HG03095 (cell line): ENCODE data around the gene THSD7B.
"Not testable (repeated sequence)": the region's sequence is repeated elsewhere in the genome, so short reads cannot be mapped to it uniquely, and the experiment has no call there.

Source experiments
- ATAC-seq: cut with Tn5 transposase; IDR thresholded peaks from one replicate; pipeline ENCODE4 v1.9.1; 2021; ENCODE audit warnings: moderate library complexity; ENCODE audit not compliant: unreplicated experiment

The THSD7B gene

DNA sequence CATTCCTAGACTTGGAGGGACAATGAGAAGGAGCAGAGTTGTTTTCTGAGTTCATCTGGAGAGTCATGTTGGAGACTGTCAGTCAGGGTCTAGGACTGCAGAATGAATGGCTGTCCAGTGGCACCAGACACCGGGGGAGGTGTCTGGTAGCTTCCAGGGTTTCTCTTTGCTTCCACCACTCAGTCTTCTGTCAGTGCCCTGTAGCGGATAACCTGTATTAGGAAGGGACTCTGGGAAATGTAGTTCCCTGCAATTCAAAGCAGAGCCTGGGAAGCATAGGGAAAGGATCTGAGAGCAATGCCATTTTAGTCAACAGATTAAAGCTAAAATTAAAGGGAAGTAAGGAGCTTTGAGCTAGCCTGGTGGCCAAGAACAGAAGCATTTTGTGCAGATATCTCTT is 257.9 kb downstream of the THSD7B start:
- ATAC-seq, result no peak

DNA sequence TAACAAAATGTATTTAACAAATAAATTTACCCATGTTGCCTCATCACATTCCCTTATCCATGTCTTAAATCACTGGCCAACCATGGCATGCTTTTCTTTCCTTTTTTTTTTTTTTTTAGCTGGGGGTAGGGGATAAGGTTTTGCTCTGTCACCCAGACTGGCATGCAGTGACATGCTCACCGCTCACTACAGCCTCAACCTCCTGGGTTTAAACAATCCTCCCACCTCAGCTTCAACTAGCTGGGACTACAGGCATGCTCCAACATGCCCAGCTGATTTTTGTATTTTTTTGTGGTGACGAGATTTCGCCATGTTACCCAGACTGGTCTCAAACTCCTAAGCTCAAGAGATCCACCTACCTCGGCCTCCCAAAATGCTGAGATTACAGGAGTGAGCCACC is 266.4 kb downstream of the THSD7B start:
- no peak for ATAC-seq

DNA sequence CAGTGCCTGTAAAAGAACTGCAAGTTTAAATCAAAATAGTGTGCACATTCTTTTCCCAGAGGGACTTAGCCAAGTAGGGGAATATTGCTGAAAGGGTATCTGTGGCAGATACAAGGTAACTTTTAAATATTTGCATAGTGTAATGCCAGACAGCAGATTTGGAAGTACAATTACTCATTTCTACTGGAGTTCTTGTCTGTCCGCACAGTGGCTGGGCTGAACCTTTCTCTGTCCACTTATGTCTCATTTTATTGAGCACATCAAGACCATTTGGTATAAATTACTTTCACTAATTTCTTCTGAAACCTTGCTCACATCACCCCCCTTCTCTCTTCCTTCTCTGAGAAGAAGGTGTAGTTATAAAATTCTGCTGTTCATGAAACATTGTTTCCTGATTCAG is 271.3 kb downstream of the THSD7B start:
- ATAC-seq, result no peak

DNA sequence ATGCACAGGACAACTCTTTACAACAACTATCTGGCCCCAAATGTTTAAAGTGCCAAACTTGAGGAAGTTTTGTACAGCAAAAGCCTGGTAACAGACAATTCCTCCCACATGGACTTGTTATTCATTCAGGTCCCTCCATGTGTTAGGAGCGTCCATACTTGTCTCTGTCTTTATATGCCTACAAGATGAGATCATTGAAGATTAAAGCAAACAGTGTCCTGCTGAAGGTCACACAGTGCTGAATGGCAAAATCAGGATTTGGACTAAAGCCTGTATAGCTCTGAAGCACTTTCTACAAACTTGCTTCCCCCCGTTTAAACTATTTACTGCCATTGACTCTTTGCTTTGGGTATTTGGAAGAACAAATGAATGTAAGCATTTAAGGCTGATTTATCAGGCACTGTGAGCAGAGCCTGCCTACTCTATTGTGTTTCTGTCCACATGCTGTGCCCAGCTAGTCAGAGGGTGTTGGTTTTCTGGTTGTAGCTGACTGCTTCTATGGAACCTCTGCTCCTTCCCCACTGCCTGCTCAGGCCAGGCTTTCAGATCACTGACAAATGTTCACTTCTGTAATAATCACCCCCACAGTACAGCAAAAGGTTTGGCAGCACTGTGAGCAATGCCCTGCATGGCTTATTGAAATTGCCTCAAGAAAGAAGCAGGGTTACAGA is 274.3 kb downstream of the THSD7B start:
- ATAC-seq, result no peak

DNA sequence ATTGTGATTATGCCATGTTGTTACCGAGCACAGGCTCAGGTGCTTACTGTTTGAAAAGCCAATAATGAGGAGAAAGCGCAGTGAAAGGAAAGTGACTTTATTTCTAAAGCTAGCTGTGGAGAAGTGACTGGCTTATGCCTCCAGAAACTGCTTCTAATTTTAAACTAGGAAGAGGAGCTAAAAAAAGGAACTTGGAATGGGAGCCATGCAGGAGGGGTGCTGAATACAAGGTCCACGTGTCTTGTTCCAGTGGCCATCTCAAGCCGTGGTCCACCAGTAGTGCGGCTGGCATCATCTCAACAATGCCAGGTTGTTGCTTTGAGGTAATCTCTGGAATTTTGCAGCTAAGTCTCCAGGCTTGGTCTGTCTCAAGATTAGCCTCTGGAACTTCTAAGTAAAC is 282.0 kb downstream of the THSD7B start:
- no peak for ATAC-seq

DNA sequence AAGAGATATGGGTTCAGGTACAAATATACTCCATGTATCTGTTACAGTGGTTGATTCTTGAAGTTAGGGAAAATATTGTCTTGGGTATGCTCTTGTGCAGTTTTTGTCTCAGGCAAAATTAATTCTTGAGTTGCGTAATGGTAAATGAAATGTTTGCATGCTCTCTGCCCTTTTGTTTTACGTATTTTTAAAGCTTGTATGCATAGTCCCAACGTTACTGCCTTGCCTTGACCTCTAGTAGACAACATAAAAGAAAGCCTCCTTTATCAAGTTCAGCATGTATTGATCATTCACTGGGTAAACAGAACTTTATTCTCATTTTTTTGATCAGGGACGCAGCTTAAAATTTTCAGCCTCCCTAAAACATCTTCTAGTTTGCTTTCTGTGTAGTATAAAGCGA is 283.1 kb downstream of the THSD7B start:
- ATAC-seq, result no peak

DNA sequence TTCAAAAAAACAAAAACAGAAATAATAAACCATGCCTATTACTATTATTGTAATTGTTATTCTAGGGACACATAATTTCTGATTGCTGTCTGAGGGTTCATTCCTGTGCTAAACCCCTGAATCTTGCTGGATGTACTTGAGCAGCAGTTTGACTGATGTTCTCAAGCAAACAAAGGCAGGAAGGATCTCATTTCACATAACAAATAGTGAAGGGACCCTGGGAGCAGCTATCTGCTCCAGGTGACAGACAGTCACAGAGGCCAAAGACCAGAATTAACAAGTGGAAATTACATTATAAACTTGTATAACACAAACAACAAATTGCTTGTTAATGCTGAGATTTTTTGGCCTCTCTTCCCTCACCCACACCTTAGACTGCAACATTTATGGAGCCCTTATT is 284.2 kb downstream of the THSD7B start:
- no peak for ATAC-seq

DNA sequence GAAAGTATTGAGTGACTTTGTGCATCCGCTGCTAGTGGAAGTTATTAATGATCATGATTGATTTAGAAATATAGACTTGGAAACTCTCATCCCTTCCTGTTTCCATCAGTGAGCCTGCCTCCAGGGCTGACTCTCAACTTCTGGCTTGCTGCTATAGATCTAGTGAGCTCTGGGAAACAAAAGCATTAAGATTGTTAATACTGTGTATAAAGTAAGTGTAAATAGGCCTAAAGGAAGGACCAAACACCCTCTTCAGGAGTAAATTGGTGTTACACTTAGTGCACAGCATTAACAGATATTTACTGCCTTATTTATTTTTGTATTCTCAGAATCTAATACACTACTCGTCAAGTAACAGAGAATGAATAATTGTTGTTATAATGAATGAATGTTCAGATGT is 285.6 kb downstream of the THSD7B start:
- ATAC-seq, result no peak

DNA sequence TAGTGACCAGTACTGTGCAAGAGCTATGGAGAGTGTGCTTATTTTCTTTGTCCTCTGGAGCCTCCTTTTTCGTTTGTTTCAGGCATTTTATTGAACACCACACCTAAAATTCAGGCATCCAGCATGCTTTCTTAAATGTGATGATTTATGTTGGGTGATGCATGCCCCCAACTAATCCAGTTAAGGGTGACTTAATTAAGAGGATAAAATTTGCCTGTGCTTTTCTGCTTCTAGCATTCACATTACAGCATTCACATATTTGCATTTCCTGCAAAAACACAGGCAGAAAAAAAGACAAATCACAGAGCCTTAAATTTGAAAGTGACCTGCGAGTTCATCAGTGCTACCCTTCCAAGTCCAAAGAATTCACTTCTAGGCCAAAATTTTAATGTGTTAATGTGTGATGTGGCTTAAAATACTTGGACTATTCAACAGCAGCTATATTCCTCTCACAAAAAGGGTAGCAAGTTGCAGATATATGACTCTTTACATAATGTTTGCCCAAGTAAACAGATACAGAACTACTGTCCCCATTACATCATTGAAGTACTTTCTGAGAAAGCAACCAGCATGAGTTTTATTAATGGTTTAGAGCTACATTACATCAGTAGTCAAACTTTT is 286.5 kb downstream of the THSD7B start:
- ATAC-seq, result no peak

DNA sequence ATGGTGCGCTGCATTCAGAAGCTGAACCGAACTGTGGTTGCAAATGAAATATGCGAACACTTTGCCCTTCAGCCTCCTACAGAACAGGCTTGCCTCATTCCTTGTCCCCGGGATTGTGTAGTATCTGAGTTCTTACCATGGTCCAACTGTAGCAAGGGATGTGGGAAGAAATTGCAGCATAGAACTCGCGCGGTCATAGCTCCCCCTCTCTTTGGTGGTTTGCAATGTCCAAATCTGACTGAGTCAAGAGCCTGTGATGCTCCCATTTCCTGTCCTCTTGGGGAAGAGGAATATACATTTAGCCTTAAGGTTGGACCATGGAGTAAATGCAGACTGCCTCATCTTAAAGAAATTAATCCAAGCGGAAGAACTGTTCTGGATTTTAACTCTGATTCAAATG is 291.4 kb downstream of the THSD7B start:
- no peak for ATAC-seq

DNA sequence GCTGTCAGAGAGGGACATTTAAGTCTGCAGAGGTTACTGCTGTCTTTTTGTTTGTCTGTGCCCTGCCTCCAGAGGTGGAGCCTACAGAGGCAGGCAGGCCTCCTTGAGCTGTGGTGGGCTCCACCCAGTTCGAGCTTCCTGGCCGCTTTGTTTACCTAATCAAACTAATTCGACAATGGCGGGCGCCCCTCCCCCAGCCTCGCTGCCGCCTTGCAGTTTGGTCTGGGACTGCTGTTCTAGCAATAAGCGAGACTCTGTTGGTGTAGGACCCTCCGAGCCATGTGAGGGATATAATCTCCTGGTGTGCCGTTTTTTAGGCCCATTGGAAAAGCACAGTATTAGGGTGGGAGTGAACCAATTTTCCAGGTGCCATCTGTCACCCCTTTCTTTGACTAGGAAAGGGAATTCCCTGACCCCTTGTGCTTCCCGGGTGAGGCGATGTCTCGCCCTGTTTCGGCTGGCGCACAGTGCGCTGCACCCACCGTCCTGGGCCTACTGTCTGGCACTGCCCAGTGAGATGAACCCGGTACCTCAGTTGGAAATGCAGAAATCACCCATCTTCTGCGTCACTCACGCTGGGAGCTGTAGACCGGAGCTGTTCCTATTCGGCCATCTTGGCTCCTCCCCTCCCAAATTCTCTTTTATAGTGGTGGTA is 310.9 kb downstream of the THSD7B start:
- ATAC-seq, result not testable (repeated sequence)

DNA sequence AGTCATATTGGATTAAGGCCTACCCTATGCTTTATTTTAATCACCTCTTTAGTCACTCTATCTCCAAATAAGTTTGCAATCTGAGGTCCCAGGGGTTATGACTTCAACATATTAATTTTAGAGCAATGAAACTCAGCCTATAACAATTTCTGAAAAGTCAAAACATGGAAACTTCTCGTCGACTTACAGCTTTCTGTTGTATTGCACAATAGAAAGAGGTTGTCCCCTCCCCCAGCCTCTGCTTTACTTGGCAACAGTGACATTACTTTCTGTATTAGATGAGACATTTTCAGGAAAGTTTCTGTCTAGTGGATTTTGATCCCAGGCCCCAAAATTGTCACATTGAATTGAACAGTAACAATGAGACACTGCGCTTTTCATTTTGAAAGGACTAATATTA is 326.4 kb downstream of the THSD7B start:
- ATAC-seq, result no peak

DNA sequence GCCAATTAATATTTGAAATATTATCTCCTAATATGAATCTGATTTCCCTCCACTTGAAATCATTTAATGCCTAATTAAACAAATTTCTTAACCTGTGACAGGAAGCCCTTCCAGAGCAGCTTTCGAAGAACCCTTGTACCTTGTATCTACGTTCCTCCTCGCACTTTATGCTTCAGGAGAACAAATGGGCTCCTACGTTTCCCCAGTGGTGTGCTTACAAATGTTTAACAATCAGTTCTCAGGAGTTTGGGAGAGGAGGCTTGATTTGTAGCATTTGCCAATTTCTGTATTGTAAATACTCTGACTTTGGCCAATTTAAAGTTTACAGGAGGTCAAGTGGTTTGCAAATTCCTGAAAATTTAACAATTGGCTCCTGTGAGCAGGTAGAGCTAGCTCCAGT is 327.8 kb downstream of the THSD7B start:
- ATAC-seq, result no peak

DNA sequence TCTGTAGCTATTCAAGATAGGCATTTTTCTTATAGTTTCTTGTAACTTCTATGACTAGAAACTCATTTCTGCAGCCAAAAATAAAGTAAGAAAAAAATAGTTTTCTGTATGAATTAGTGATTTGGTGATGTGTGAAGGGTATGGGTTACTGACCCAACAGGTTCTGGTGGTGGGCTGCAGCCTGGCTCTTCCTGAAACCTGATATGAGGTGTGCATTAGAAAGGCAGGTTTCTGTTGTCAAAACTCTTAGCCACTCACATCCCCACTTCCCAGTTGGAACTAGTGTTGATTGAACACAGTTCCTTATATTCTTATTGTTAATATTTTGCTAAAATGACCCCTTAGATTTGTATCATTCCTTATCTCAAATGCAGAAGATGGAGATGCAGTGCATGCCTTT is 330.8 kb downstream of the THSD7B start:
- no peak for ATAC-seq

DNA sequence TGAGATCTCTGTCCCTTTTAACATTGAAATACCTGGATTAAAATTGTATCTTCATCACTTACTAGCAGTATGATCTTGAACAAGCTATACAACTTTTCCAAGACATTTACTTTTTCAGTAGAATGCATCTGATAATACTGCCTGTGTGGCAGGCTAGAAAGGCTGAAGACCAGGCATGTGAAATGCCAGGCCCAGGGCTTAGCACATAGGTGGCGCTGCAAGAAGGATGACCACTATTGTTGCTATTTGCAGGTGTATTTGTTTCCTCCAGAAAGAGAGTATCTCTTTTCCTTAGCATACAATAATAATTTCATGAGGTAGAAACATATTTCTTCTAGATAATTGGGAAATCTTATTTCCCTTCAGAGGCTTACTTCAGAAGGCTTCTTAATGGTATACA is 331.3 kb downstream of the THSD7B start:
- ATAC-seq, result no peak

DNA sequence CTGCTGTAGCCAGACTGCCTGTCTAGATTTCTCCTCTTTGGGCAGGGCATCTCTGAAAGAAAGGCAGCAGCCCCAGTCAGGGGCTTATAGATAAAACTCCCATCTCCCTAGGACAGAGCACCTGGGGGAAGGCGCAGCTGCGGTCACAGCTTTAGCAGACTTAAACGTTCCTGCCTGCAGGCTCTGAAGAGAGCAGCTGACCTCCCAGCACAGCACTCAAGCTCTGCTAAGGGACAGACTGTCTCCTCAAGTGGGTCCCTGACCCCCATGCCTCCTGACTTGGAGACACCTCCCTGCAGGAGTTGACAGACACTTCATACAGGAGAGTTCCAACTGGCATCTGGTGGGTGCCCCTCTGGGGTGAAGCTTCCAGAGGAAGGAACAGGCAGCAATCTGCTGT is 336.5 kb downstream of the THSD7B start:
- ATAC-seq, result not testable (repeated sequence)

DNA sequence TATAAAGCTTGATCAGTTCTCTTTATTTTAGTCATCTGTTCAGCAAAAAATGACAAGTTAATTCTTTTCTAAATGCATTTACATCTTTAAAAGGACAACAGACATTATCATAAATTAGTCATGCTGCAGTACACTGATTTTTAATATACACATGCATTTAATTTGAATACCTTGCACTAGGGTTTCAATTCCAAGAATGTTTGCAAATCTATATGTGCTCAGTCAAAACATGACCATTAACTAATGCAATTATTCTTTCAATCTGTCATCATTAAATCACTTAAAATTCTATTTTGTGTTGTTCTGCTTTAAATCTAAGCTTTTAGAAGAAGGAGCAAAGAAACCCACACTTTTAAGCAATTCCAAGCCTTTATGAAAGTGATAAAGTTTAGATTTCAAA is 342.6 kb downstream of the THSD7B start:
- no peak for ATAC-seq

DNA sequence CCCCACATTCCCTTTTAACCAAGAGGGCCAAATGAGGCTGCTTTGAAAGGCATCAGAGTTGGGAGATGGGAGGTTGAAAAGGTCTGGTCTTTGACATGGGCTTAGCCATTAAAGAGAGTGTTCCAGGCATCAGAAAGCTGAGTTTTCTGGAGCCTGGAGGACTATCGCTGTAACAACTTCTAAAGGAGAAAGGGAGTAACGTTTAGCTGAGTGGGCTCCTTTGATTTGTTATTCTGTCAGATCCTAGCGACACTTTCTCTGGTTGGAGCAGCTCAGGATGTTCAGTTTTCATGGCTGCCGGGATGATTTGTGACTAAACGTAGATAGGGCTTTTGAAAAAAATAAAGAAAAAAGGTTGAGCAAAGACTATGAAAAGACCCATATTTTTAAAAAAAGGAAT is 346.6 kb downstream of the THSD7B start:
- no peak for ATAC-seq

DNA sequence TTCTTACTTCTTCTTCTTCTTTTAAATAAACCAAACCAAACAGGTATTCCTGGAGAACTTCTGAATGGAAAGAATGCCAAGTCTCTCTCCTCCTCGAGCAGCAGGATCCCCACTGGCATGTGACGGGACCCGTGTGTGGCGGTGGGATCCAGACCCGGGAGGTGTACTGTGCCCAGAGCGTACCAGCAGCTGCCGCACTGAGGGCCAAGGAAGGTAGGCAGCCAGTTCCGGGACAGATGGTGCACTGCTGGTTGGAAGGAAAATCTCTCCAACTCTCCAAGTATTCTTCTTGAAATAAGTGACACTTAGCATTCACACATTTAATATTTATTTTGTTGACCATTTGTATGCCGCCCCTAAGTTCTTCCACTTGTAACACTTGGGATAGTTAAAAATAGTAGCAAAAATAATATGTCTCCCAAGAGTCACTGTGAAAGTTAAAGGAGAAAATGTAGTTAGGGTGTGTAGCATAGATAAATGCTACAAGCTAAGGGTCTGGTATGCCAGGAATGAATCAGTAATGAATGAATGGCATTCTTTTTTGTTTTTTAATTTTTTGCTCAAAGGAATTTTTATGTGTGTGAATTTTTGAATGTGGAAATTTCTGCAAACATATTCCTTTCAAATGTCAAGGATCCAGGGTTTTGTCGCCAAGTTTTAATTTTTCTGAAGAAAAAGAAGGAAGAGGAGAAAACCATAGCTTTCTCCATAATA is 349.9 kb downstream of the THSD7B start:
- ATAC-seq, result no peak

DNA sequence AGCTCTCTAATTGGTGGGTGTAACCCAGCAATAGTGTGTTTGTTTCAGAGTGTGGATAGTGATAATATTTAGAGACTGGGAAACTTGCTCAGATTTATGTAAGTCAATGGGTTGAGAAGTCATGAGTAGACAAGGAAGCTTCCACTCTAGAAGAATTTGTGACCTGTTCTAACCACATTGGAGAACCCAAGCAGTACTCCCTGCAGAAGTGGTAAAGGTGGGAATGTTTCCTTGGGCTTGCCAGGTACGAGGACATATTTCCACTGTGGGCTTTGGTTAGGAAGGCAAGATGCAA is 350.4 kb downstream of the THSD7B start:
- no peak for ATAC-seq

DNA sequence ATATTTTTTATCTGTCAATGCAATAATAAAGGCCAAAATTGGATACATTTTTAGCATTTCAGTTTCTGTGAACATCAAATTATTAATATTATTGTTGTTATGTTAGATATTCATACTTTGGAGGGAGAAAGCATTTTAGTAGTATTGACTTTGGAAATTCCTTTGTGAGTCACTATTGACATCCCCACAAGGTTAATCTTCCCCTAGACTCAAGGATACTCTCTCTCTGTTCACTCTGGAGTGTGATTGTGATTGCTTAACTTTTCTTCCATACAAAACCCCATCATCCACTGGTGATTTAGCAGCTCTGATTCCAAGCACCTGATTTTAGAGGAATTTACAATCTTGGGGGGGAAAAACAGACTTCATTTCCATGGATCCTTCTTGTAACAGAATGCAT is 352.0 kb downstream of the THSD7B start:
- no peak for ATAC-seq

DNA sequence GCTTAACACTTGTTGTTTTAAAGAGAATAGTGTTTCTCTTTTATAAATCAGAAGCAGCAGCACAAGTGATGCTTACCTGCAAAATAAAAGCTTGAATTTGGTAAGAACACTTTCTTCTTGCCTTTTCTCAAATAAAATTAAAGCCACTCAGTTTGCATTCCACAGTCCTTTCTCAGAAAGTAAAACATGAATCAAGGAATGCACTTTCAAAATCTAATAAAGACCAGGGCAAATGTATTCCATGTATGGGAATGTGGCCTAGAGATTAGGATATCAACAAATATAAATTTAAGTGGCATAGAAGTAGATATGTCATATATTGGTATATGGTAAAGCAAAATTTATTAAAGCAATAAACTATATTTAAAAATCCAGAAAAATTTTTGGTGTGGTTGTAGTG is 352.8 kb downstream of the THSD7B start:
- ATAC-seq, result no peak
